WTC11 (cell line): Measurements from ENCODE around the gene CC2D1A. TPM values are rescaled to one million over a fixed set of nuclear protein-coding genes. Genes with fewer than 3 reads are reported as not detected.

Source experiments
- ATAC-seq: fragments of 200-7000 bp; cut with Tn5 transposase; 2 replicates; pipeline ENCODE4 v1.10.0; 2021; ENCODE audit warnings: mild to moderate bottlenecking, moderate library complexity
- CTCF ChIA-PET: fragments of 300-600 bp; sonication (Branson Sonifier 250); formaldehyde crosslinking; loops from one replicate; lab custom pipeline; 2021; ENCODE audit warnings: antibody characterized with exemption; lab: Charles Lee
- POLR2A ChIA-PET: fragments of 350-600 bp; sonication (Branson Sonifier 250); formaldehyde crosslinking; loops from one replicate; lab custom pipeline; 2021; ENCODE audit warnings: antibody characterized with exemption; lab: Charles Lee
- DNase-seq: peaks from one replicate; pipeline ENCODE4 v3.0.0; 2021; ENCODE audit warnings: low spot score
- H3K27ac Mint-ChIP-seq: 2 replicates; pipeline ENCODE4 v1.8.0; 2021; ENCODE audit warnings: mixed read lengths
- H3K27me3 Mint-ChIP-seq: 2 replicates; pipeline ENCODE4 v1.8.0; 2021; ENCODE audit warnings: low read depth, mild to moderate bottlenecking, moderate library complexity, mixed read lengths
- H3K36me3 Mint-ChIP-seq: 2 replicates; pipeline ENCODE4 v1.8.0; 2021; ENCODE audit warnings: mixed read lengths
- H3K4me1 Mint-ChIP-seq: 2 replicates; pipeline ENCODE4 v1.8.0; 2022; ENCODE audit warnings: mixed read lengths
- H3K4me3 Mint-ChIP-seq: 2 replicates; pipeline ENCODE4 v1.8.0; 2021; ENCODE audit warnings: mild to moderate bottlenecking, moderate library complexity, mixed read lengths
- H3K9me3 Mint-ChIP-seq: 2 replicates; pipeline ENCODE4 v1.8.0; 2021; ENCODE audit warnings: mixed read lengths
- FOXP1 ChIP-seq: sonication (generic); formaldehyde crosslinking; IDR thresholded peaks from 2 replicates; pipeline ENCODE4 v1.8.0; 2022; ENCODE audit warnings: missing genetic modification reagents, mild to moderate bottlenecking, moderate library complexity, borderline replicate concordance
- IRF2 ChIP-seq: sonication (generic); formaldehyde crosslinking; IDR thresholded peaks from 2 replicates; pipeline ENCODE4 v1.8.0; 2022; ENCODE audit warnings: low read depth, missing genetic modification reagents, borderline replicate concordance
- MXD4 ChIP-seq: fragments of 250-450 bp; sonication (Bioruptor Pico); IDR thresholded peaks from 2 replicates; pipeline ENCODE4 v1.8.0; 2021; ENCODE audit warnings: mild to moderate bottlenecking, moderate library complexity, borderline replicate concordance
- NR2C2 ChIP-seq: sonication (generic); formaldehyde crosslinking; IDR thresholded peaks from 2 replicates; pipeline ENCODE4 v1.8.0; 2022; ENCODE audit warnings: mild to moderate bottlenecking, missing genetic modification reagents
- RELA ChIP-seq: sonication (generic); formaldehyde crosslinking; IDR thresholded peaks from 2 replicates; pipeline ENCODE4 v1.8.1; 2022; ENCODE audit warnings: missing genetic modification reagents, mild to moderate bottlenecking, borderline replicate concordance
- SMAD3 ChIP-seq: sonication (generic); formaldehyde crosslinking; IDR thresholded peaks from 2 replicates; pipeline ENCODE4 v1.8.0; 2022; ENCODE audit warnings: missing genetic modification reagents, mild to moderate bottlenecking, borderline replicate concordance
- SOX15 ChIP-seq: fragments of 250-450 bp; sonication (Bioruptor Pico); IDR thresholded peaks from 2 replicates; pipeline ENCODE4 v1.9.0; 2021; ENCODE audit warnings: mild to moderate bottlenecking
- SP1 ChIP-seq: sonication (generic); formaldehyde crosslinking; conservative IDR thresholded peaks from 2 replicates; pipeline ENCODE4 v1.8.1; 2022; ENCODE audit warnings: missing genetic modification reagents
- TCF7 ChIP-seq: sonication (generic); formaldehyde crosslinking; IDR thresholded peaks from 2 replicates; pipeline ENCODE4 v1.8.0; 2022; ENCODE audit warnings: mild to moderate bottlenecking, low read depth, missing genetic modification reagents, moderate library complexity
- TEAD4 ChIP-seq: sonication (generic); formaldehyde crosslinking; IDR thresholded peaks from 2 replicates; pipeline ENCODE4 v1.8.0; 2022; ENCODE audit warnings: mild to moderate bottlenecking, missing genetic modification reagents
- TP53 ChIP-seq: sonication (generic); formaldehyde crosslinking; IDR thresholded peaks from 2 replicates; pipeline ENCODE4 v1.8.1; 2023; ENCODE audit warnings: mild to moderate bottlenecking, missing genetic modification reagents
- ZBTB21 ChIP-seq: sonication (generic); formaldehyde crosslinking; IDR thresholded peaks from 2 replicates; pipeline ENCODE4 v1.8.1; 2023; ENCODE audit warnings: mild to moderate bottlenecking, missing genetic modification reagents, borderline replicate concordance
- ZNF232 ChIP-seq: sonication (generic); formaldehyde crosslinking; IDR thresholded peaks from 2 replicates; pipeline ENCODE4 v1.8.0; 2022; ENCODE audit warnings: mild to moderate bottlenecking, missing genetic modification reagents
- ZNF396 ChIP-seq: fragments of 250-450 bp; sonication (Bioruptor Pico); IDR thresholded peaks from 2 replicates; pipeline ENCODE4 v1.8.0; 2021; ENCODE audit warnings: mild to moderate bottlenecking, moderate library complexity, borderline replicate concordance
- total RNA-seq: library from RNA; stranded (reverse); gene quantifications from 3 replicates; pipeline ENCODE4 v1.2.3, GENCODE V29; 2021
- TF ChIP-seq, protein P1 (sequence below): sonication (generic); formaldehyde crosslinking; IDR thresholded peaks from 2 replicates; pipeline ENCODE4 v1.8.1; 2023; ENCODE audit warnings: mild to moderate bottlenecking, moderate library complexity, missing genetic modification reagents
- TF ChIP-seq, protein P2 (sequence below): sonication (generic); formaldehyde crosslinking; IDR thresholded peaks from 2 replicates; pipeline ENCODE4 v1.8.0; 2023; ENCODE audit warnings: missing genetic modification reagents
- TF ChIP-seq, protein P3 (sequence below): sonication (generic); formaldehyde crosslinking; IDR thresholded peaks from 2 replicates; pipeline ENCODE4 v1.8.1; 2023; ENCODE audit warnings: mild to moderate bottlenecking, missing genetic modification reagents, moderate library complexity
- TF ChIP-seq, protein P4 (sequence below): sonication (generic); formaldehyde crosslinking; IDR thresholded peaks from 2 replicates; pipeline ENCODE4 v1.8.0; 2023; ENCODE audit warnings: missing genetic modification reagents, mild to moderate bottlenecking, borderline replicate concordance
- TF ChIP-seq, protein P5 (sequence below): sonication (generic); formaldehyde crosslinking; IDR thresholded peaks from 2 replicates; pipeline ENCODE4 v1.8.0; 2022; ENCODE audit warnings: missing genetic modification reagents
- TF ChIP-seq, protein P6 (sequence below): fragments of 250-450 bp; sonication (Bioruptor Pico); IDR thresholded peaks from 2 replicates; pipeline ENCODE4 v1.9.0; 2021; ENCODE audit warnings: moderate library complexity, mild to moderate bottlenecking, inconsistent platforms, borderline replicate concordance

CC2D1A gene
- total RNA-seq, 1 experiment from 2014 or later, result 44.2 TPM

DNA sequence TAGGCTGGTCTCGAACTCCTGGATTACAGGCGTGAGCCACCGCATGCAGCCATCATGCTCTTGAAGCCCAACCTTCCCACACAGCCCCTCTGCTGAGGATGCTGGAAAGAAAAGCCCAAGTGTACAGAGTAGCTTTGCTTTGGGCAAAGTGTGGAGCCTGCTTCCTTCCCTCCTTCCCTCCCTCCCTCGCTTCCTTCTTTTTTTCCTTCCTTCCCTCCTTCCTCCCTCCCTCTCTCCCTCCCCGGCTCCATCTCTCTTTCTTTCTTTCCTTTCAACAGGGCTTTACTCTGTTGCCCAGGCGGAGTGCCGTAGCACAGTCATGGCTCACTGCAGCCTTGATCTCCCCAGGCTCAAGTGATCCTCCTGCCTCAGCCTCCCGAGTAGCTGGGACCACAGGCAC is 2.7 kb downstream of the CC2D1A start:
- H3K27ac Mint-ChIP-seq, result no peak overlapping the region
- ATAC-seq, result no peak
- H3K4me3 Mint-ChIP-seq, result no peak overlapping the region
- H3K27me3 Mint-ChIP-seq, result peaks cover 20% of the 10 kb centered on the region
- TF ChIP-seq SMAD3 (CRISPR knock-in tag) (no peak), IRF2 (no peak), TCF7 (no peak), SOX15 (no peak), FOXP1 (no peak), SP1 (no peak), MXD4 (CRISPR knock-in tag) (no peak), TP53 (CRISPR knock-in tag) (no peak), TEAD4 (no peak), ZNF396 (CRISPR knock-in tag) (no peak), NR2C2 (CRISPR knock-in tag) (no peak), ZBTB21 (CRISPR knock-in tag) (no peak), RELA (CRISPR knock-in tag) (no peak), ZNF232 (CRISPR knock-in tag) (no peak)
- TF ChIP-seq, protein P1, sequence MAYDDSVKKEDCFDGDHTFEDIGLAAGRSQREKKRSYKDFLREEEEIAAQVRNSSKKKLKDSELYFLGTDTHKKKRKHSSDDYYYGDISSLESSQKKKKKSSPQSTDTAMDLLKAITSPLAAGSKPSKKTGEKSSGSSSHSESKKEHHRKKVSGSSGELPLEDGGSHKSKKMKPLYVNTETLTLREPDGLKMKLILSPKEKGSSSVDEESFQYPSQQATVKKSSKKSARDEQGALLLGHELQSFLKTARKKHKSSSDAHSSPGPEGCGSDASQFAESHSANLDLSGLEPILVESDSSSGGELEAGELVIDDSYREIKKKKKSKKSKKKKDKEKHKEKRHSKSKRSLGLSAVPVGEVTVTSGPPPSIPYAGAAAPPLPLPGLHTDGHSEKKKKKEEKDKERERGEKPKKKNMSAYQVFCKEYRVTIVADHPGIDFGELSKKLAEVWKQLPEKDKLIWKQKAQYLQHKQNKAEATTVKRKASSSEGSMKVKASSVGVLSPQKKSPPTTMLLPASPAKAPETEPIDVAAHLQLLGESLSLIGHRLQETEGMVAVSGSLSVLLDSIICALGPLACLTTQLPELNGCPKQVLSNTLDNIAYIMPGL (CRISPR knock-in tag), result no peak
- TF ChIP-seq, protein P2, sequence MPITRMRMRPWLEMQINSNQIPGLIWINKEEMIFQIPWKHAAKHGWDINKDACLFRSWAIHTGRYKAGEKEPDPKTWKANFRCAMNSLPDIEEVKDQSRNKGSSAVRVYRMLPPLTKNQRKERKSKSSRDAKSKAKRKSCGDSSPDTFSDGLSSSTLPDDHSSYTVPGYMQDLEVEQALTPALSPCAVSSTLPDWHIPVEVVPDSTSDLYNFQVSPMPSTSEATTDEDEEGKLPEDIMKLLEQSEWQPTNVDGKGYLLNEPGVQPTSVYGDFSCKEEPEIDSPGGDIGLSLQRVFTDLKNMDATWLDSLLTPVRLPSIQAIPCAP (CRISPR knock-in tag), result no peak
- TF ChIP-seq, protein P3, sequence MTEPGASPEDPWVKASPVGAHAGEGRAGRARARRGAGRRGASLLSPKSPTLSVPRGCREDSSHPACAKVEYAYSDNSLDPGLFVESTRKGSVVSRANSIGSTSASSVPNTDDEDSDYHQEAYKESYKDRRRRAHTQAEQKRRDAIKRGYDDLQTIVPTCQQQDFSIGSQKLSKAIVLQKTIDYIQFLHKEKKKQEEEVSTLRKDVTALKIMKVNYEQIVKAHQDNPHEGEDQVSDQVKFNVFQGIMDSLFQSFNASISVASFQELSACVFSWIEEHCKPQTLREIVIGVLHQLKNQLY (CRISPR knock-in tag), result no peak
- TF ChIP-seq, protein P4, sequence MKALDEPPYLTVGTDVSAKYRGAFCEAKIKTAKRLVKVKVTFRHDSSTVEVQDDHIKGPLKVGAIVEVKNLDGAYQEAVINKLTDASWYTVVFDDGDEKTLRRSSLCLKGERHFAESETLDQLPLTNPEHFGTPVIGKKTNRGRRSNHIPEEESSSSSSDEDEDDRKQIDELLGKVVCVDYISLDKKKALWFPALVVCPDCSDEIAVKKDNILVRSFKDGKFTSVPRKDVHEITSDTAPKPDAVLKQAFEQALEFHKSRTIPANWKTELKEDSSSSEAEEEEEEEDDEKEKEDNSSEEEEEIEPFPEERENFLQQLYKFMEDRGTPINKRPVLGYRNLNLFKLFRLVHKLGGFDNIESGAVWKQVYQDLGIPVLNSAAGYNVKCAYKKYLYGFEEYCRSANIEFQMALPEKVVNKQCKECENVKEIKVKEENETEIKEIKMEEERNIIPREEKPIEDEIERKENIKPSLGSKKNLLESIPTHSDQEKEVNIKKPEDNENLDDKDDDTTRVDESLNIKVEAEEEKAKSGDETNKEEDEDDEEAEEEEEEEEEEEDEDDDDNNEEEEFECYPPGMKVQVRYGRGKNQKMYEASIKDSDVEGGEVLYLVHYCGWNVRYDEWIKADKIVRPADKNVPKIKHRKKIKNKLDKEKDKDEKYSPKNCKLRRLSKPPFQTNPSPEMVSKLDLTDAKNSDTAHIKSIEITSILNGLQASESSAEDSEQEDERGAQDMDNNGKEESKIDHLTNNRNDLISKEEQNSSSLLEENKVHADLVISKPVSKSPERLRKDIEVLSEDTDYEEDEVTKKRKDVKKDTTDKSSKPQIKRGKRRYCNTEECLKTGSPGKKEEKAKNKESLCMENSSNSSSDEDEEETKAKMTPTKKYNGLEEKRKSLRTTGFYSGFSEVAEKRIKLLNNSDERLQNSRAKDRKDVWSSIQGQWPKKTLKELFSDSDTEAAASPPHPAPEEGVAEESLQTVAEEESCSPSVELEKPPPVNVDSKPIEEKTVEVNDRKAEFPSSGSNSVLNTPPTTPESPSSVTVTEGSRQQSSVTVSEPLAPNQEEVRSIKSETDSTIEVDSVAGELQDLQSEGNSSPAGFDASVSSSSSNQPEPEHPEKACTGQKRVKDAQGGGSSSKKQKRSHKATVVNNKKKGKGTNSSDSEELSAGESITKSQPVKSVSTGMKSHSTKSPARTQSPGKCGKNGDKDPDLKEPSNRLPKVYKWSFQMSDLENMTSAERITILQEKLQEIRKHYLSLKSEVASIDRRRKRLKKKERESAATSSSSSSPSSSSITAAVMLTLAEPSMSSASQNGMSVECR, result no peak
- TF ChIP-seq, protein P5, sequence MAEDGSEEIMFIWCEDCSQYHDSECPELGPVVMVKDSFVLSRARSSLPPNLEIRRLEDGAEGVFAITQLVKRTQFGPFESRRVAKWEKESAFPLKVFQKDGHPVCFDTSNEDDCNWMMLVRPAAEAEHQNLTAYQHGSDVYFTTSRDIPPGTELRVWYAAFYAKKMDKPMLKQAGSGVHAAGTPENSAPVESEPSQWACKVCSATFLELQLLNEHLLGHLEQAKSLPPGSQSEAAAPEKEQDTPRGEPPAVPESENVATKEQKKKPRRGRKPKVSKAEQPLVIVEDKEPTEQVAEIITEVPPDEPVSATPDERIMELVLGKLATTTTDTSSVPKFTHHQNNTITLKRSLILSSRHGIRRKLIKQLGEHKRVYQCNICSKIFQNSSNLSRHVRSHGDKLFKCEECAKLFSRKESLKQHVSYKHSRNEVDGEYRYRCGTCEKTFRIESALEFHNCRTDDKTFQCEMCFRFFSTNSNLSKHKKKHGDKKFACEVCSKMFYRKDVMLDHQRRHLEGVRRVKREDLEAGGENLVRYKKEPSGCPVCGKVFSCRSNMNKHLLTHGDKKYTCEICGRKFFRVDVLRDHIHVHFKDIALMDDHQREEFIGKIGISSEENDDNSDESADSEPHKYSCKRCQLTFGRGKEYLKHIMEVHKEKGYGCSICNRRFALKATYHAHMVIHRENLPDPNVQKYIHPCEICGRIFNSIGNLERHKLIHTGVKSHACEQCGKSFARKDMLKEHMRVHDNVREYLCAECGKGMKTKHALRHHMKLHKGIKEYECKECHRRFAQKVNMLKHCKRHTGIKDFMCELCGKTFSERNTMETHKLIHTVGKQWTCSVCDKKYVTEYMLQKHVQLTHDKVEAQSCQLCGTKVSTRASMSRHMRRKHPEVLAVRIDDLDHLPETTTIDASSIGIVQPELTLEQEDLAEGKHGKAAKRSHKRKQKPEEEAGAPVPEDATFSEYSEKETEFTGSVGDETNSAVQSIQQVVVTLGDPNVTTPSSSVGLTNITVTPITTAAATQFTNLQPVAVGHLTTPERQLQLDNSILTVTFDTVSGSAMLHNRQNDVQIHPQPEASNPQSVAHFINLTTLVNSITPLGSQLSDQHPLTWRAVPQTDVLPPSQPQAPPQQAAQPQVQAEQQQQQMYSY (CRISPR knock-in tag), result no peak
- TF ChIP-seq, protein P6, sequence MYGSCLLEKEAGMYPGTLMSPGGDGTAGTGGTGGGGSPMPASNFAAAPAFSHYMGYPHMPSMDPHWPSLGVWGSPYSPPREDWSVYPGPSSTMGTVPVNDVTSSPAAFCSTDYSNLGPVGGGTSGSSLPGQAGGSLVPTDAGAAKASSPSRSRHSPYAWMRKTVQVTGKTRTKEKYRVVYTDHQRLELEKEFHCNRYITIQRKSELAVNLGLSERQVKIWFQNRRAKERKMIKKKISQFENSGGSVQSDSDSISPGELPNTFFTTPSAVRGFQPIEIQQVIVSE (CRISPR knock-in tag), result no peak
- CTCF ChIA-PET, result interaction anchor here (0.7 kb wide), 1 partner anchor 91 kb away, joined by 3 read pairs; no protein-coding TSS in a partner anchor
- peaks cover 21% of the 10 kb centered on the region for H3K36me3 Mint-ChIP-seq
- no peak for DNase-seq
- POLR2A ChIA-PET, result no interaction called here
- H3K4me1 Mint-ChIP-seq, result peaks cover 9% of the 10 kb centered on the region
- H3K9me3 Mint-ChIP-seq, result no peaks in the 10 kb centered on the region
